ENCODE data around the gene BMP8A.

BMP8A gene

GRCh38 chr1:39572379-39573096, 81.1 kb downstream of the BMP8A start:
- Histone ChIP-seq H3K36me3 (ENCODE audit: control insufficient read depth, insufficient read depth, low read length) (peaks cover 81% of the 10 kb centered on the region), H3K4me3 (ENCODE audit: extremely low read depth, insufficient read depth, low read length, poor library complexity, severe bottlenecking) (no peak overlapping the region)
- WGBS, 2 experiments (ENCODE audit: insufficient coverage in 2 of 2) = 96 to 100% methylated on average over 1 to 4 of the region's 5 CpGs

GRCh38 chr1:39573097-39573465, 81.6 kb downstream of the BMP8A start:
- Histone ChIP-seq H3K4me3 (ENCODE audit: extremely low read depth, insufficient read depth, low read length, poor library complexity, severe bottlenecking) (peak overlapping the region; percentile 9), H3K9me3 (ENCODE audit: control insufficient read depth, low read length) (no peaks in the 10 kb centered on the region), H3K36me3 (ENCODE audit: control insufficient read depth, insufficient read depth, low read length) (peaks cover 76% of the 10 kb centered on the region), H3K27ac (ENCODE audit: low read depth, low read length, severe bottlenecking) (no peak overlapping the region), H3K4me1 (ENCODE audit: control insufficient read depth, insufficient read depth, low read length, poor library complexity, severe bottlenecking) (peaks cover 20% of the 10 kb centered on the region)
- whole genome bisulfite sequencing, 2 experiments (ENCODE audit: insufficient coverage in 2 of 2) = 100% methylated on average over 1 of the region's 1 CpG; no CpG with 5 or more reads in 1 of the 2 experiments

More at GRCh38 chr1:39572379-39573096, 81.1 kb downstream of the BMP8A start:
- H3K9me3 ChIP-seq (ENCODE audit: control insufficient read depth, low read length) = no peaks in the 10 kb centered on the region
- peaks cover 20% of the 10 kb centered on the region for H3K4me1 ChIP-seq (ENCODE audit: control insufficient read depth, insufficient read depth, low read length, poor library complexity, severe bottlenecking)
- no peak overlapping the region for H3K27ac ChIP-seq (ENCODE audit: low read depth, low read length, severe bottlenecking)

GRCh38 chr1:39573736-39574624, 82.5 kb downstream of the BMP8A start:
- Histone ChIP-seq H3K4me3 (ENCODE audit: extremely low read depth, insufficient read depth, low read length, poor library complexity, severe bottlenecking) (peak overlapping the region; percentile 80), H3K27ac (ENCODE audit: low read depth, low read length, severe bottlenecking) (no peak overlapping the region), H3K4me1 (ENCODE audit: control insufficient read depth, insufficient read depth, low read length, poor library complexity, severe bottlenecking) (peaks cover 20% of the 10 kb centered on the region), H3K36me3 (ENCODE audit: control insufficient read depth, insufficient read depth, low read length) (peaks cover 67% of the 10 kb centered on the region), H3K9me3 (ENCODE audit: control insufficient read depth, low read length) (no peaks in the 10 kb centered on the region)
- WGBS, 2 experiments (ENCODE audit: insufficient coverage in 2 of 2) = 78 to 88% methylated on average over 7 to 8 of the region's 12 CpGs

- WGBS, 2 experiments (ENCODE audit: insufficient coverage in 2 of 2) = 63% methylated on average over 4 of the region's 5 CpGs
- Histone ChIP-seq H3K27ac (ENCODE audit: low read depth, low read length, severe bottlenecking) (no peak overlapping the region), H3K4me1 (ENCODE audit: control insufficient read depth, insufficient read depth, low read length, poor library complexity, severe bottlenecking) (peaks cover 20% of the 10 kb centered on the region), H3K4me3 (ENCODE audit: extremely low read depth, insufficient read depth, low read length, poor library complexity, severe bottlenecking) (peak overlapping the region; percentile 80), H3K36me3 (ENCODE audit: control insufficient read depth, insufficient read depth, low read length) (peaks cover 60% of the 10 kb centered on the region), H3K9me3 (ENCODE audit: control insufficient read depth, low read length) (no peaks in the 10 kb centered on the region)
Measured at GRCh38 chr1:39574646-39575045, 83.2 kb downstream of the BMP8A start.
